Measurements from ENCODE around the gene OXTR.

Gene OXTR

GRCh38 chr3:8769088-8769822 is at the start of gene OXTR:
Gene OXTR, minus strand, starts transcription at chr3:8769613. Its CDS starts 1,426 bp downstream, at chr3:8768187.
- Mint-ChIP-seq H3K36me3 (ENCODE audit: low read depth) (no peaks in the 10 kb centered on the region), H3K4me1 (ENCODE audit: low read depth) (peaks cover 15% of the 10 kb centered on the region), H3K4me3 (peak within 1 kb of the TSS; percentile 65), H3K9me3 (no peaks in the 10 kb centered on the region), H3K27me3 (peaks cover 34% of the 10 kb centered on the region), H3K27ac (no peak within 1 kb of the TSS)

DNA sequence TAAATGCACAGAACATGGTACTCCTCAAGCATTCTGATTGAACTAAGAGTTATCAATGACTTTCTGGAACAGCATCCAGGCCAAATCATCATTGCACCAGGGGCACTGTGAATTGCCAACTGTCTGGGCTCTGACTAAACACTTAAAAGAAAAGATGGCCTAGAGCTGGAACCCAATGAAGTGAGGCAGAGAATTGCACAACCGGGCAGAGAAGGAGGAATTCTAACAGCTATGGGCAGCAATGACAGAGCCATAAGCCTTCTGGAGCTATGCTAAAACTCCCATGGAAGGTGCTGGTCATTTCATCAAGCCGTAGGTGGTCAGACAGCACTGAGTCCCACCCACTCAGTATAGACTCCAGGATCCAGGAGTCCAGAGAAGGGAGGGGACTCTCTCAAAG is 48.1 kb upstream of the OXTR start:
- Mint-ChIP-seq H3K4me3 (no peak overlapping the region), H3K27me3 (no peaks in the 10 kb centered on the region), H3K27ac (no peak overlapping the region), H3K4me1 (ENCODE audit: low read depth) (no peaks in the 10 kb centered on the region), H3K9me3 (peaks cover 23% of the 10 kb centered on the region), H3K36me3 (ENCODE audit: low read depth) (peaks cover 16% of the 10 kb centered on the region)

DNA sequence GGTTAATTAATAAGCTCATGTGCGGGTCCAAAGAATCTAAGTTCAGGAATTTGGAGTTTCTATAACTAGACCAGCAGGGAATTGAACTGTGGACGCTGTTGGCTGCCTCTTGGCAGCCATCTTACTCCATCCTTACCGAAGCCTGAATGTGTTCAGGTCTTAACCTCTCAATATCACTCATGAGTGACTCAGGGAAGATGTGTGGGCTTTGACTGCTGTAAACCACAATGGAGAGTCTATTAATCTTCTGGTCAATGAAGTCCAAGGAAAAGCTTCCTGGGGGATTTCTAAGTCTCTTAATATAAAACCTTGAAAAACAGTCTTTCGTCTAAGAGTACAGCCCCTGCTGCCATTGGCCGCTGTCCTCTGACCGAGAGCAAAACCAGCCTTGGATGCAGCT is 46.7 kb upstream of the OXTR start:
- Mint-ChIP-seq H3K27ac (no peak overlapping the region), H3K27me3 (no peaks in the 10 kb centered on the region), H3K4me3 (no peak overlapping the region), H3K9me3 (peaks cover 17% of the 10 kb centered on the region), H3K4me1 (ENCODE audit: low read depth) (no peaks in the 10 kb centered on the region), H3K36me3 (ENCODE audit: low read depth) (peaks cover 11% of the 10 kb centered on the region)

- Mint-ChIP-seq H3K4me1 (ENCODE audit: low read depth) (no peaks in the 10 kb centered on the region), H3K9me3 (peaks cover 4% of the 10 kb centered on the region), H3K27me3 (no peaks in the 10 kb centered on the region), H3K36me3 (ENCODE audit: low read depth) (no peaks in the 10 kb centered on the region), H3K27ac (no peak overlapping the region), H3K4me3 (no peak overlapping the region)
Observed at GRCh38 chr3:8813411-8813810, 44.0 kb upstream of the OXTR start.

GRCh38 chr3:8810561-8810960 is 41.1 kb upstream of the OXTR start:
- H3K27ac Mint-ChIP-seq = no peak overlapping the region
- H3K36me3 Mint-ChIP-seq (ENCODE audit: low read depth) = no peaks in the 10 kb centered on the region
- H3K4me1 Mint-ChIP-seq (ENCODE audit: low read depth) = no peaks in the 10 kb centered on the region
- H3K4me3 Mint-ChIP-seq = no peak overlapping the region
- H3K9me3 Mint-ChIP-seq = no peaks in the 10 kb centered on the region
- H3K27me3 Mint-ChIP-seq = no peaks in the 10 kb centered on the region

- H3K4me1 Mint-ChIP-seq (ENCODE audit: low read depth) = no peaks in the 10 kb centered on the region
- H3K9me3 Mint-ChIP-seq = peaks cover 1% of the 10 kb centered on the region
- no peak overlapping the region for H3K27ac Mint-ChIP-seq
- H3K4me3 Mint-ChIP-seq = no peak overlapping the region
- no peaks in the 10 kb centered on the region for H3K27me3 Mint-ChIP-seq
- H3K36me3 Mint-ChIP-seq (ENCODE audit: low read depth) = no peaks in the 10 kb centered on the region
Observed at GRCh38 chr3:8805774-8806173, 36.4 kb upstream of the OXTR start.

- H3K9me3 Mint-ChIP-seq = peaks cover 6% of the 10 kb centered on the region
- peaks cover 4% of the 10 kb centered on the region for H3K36me3 Mint-ChIP-seq (ENCODE audit: low read depth)
- H3K4me3 Mint-ChIP-seq = no peak overlapping the region
- no peaks in the 10 kb centered on the region for H3K4me1 Mint-ChIP-seq (ENCODE audit: low read depth)
- no peaks in the 10 kb centered on the region for H3K27me3 Mint-ChIP-seq
- no peak overlapping the region for H3K27ac Mint-ChIP-seq
Observed at GRCh38 chr3:8802256-8802655, 32.8 kb upstream of the OXTR start.

GRCh38 chr3:8800016-8800415 is 30.6 kb upstream of the OXTR start:
- peaks cover 6% of the 10 kb centered on the region for H3K9me3 Mint-ChIP-seq
- H3K27ac Mint-ChIP-seq = no peak overlapping the region
- no peak overlapping the region for H3K4me3 Mint-ChIP-seq
- no peaks in the 10 kb centered on the region for H3K4me1 Mint-ChIP-seq (ENCODE audit: low read depth)
- peaks cover 4% of the 10 kb centered on the region for H3K36me3 Mint-ChIP-seq (ENCODE audit: low read depth)
- H3K27me3 Mint-ChIP-seq = no peaks in the 10 kb centered on the region

- Mint-ChIP-seq H3K36me3 (ENCODE audit: low read depth) (no peaks in the 10 kb centered on the region), H3K27me3 (no peaks in the 10 kb centered on the region), H3K4me3 (no peak overlapping the region), H3K4me1 (ENCODE audit: low read depth) (no peaks in the 10 kb centered on the region), H3K9me3 (peaks cover 10% of the 10 kb centered on the region), H3K27ac (no peak overlapping the region)
Observed at GRCh38 chr3:8794247-8794646, 24.8 kb upstream of the OXTR start.

DNA sequence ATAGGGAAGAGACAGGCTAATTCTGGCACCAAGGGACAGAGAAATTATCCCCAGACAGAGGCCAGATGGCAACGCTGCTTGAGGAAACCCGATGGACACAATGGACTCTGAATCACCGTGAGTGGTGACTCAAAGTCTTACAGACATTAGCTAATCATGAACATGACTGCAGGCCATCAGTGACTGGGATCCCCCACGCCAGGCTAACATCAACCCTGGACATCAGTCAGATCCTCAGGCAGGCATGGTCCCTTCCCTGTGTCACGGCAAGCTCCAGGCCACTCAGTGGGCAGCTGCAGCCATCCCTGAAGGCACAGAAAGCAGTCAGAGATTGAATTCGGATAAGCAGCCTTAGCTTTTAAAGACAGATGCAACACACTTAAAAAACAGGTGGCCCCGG is 23.8 kb upstream of the OXTR start:
- Mint-ChIP-seq H3K27me3 (no peaks in the 10 kb centered on the region), H3K36me3 (ENCODE audit: low read depth) (no peaks in the 10 kb centered on the region), H3K4me3 (no peak overlapping the region), H3K4me1 (ENCODE audit: low read depth) (no peaks in the 10 kb centered on the region), H3K27ac (no peak overlapping the region), H3K9me3 (peaks cover 12% of the 10 kb centered on the region)

- H3K27ac Mint-ChIP-seq = no peak overlapping the region
- no peaks in the 10 kb centered on the region for H3K36me3 Mint-ChIP-seq (ENCODE audit: low read depth)
- H3K4me3 Mint-ChIP-seq = no peak overlapping the region
- H3K9me3 Mint-ChIP-seq = peaks cover 12% of the 10 kb centered on the region
- H3K4me1 Mint-ChIP-seq (ENCODE audit: low read depth) = no peaks in the 10 kb centered on the region
- no peaks in the 10 kb centered on the region for H3K27me3 Mint-ChIP-seq
Observed at GRCh38 chr3:8790529-8790928, 21.1 kb upstream of the OXTR start.

DNA sequence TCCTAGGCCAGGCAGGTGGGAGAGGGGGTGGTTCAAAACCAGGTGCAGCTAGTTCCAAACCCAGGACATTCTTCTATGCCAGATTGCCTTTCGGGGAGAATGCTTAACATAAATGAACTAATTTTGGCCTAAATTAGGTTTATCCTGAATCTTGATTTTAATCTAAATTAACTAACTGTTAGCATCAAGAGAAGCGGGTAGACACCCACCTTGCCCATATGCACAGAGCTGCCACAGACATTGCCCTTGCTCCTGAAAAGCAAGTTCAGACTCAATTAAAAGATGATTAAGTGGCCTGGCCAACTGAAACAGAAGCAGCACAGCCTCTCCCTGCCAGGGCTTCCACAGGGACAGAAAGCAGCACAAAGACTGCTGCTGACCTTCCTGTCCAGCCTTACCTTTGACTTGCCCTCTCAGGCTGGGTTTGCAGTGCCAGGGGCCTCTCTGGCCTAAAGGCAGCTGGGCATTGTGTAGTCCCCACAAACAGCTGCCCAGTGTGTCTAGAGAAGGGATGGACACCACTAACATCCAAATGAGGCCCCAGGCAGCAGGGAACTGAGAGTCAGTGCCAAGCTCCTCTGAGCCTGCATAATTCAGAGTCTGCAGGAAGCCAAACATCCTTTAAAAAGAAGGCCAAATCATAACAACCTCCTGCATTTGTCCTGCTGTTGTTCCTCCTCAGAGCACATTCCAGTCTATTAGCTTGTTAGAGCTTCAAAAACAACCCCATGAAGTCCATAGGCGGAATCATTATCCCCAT is 15.4 kb upstream of the OXTR start:
- Mint-ChIP-seq H3K4me1 (ENCODE audit: low read depth) (no peaks in the 10 kb centered on the region), H3K27me3 (no peaks in the 10 kb centered on the region), H3K27ac (no peak overlapping the region), H3K36me3 (ENCODE audit: low read depth) (no peaks in the 10 kb centered on the region), H3K9me3 (peaks cover 8% of the 10 kb centered on the region), H3K4me3 (no peak overlapping the region)

GRCh38 chr3:8780279-8780678 is 10.9 kb upstream of the OXTR start:
- Mint-ChIP-seq H3K27ac (no peak overlapping the region), H3K27me3 (peaks cover 5% of the 10 kb centered on the region), H3K9me3 (no peaks in the 10 kb centered on the region), H3K4me1 (ENCODE audit: low read depth) (no peaks in the 10 kb centered on the region), H3K36me3 (ENCODE audit: low read depth) (no peaks in the 10 kb centered on the region), H3K4me3 (no peak overlapping the region)

GRCh38 chr3:8778475-8778874 is 9.1 kb upstream of the OXTR start:
- peaks cover 5% of the 10 kb centered on the region for H3K27me3 Mint-ChIP-seq
- H3K27ac Mint-ChIP-seq = no peak overlapping the region
- no peaks in the 10 kb centered on the region for H3K4me1 Mint-ChIP-seq (ENCODE audit: low read depth)
- no peaks in the 10 kb centered on the region for H3K9me3 Mint-ChIP-seq
- H3K36me3 Mint-ChIP-seq (ENCODE audit: low read depth) = no peaks in the 10 kb centered on the region
- no peak overlapping the region for H3K4me3 Mint-ChIP-seq

- H3K36me3 Mint-ChIP-seq (ENCODE audit: low read depth) = no peaks in the 10 kb centered on the region
- no peaks in the 10 kb centered on the region for H3K4me1 Mint-ChIP-seq (ENCODE audit: low read depth)
Observed at GRCh38 chr3:8777978-8778267, 8.5 kb upstream of the OXTR start.

More at GRCh38 chr3:8777978-8778267, 8.5 kb upstream of the OXTR start:
- Mint-ChIP-seq H3K9me3 (no peaks in the 10 kb centered on the region), H3K4me3 (no peak overlapping the region), H3K27me3 (peaks cover 5% of the 10 kb centered on the region), H3K27ac (no peak overlapping the region)

All from stimulated activated naive CD8-positive, alpha-beta T cell treated with anti-CD3 and anti-CD28 coated beads, Interleukin-15, Interleukin-2, amounts not matched to agents 100 ng/mL and 50 ng/mL, for 24 hours (primary cell).